Epithelial cell of esophagus (primary cell): Measurements from ENCODE around the gene ELMO1.

Source experiments
- DNase-seq: peaks from one replicate; pipeline ENCODE4 v3.0.0; 2010; ENCODE audit warnings: low read depth
- H3K4me3 ChIP-seq: 2 replicates; pipeline ENCODE4 v1.5.1; 2011; ENCODE audit warnings: mild to moderate bottlenecking, low read length, control low read depth
- CTCF ChIP-seq: IDR thresholded peaks from 2 replicates; pipeline ENCODE4 v1.5.1; 2011; ENCODE audit warnings: low read depth, mild to moderate bottlenecking, low read length, control low read depth, inconsistent platforms; ENCODE audit not compliant: insufficient read depth; ENCODE audit errors: missing control alignments

ELMO1 gene

GRCh38 chr7:36889182-36889581 lies 559.5 kb downstream of the ELMO1 start:
- no peak for DNase-seq
- TF ChIP-seq CTCF: no peak
- H3K4me3 ChIP-seq: no peak overlapping the region

DNA sequence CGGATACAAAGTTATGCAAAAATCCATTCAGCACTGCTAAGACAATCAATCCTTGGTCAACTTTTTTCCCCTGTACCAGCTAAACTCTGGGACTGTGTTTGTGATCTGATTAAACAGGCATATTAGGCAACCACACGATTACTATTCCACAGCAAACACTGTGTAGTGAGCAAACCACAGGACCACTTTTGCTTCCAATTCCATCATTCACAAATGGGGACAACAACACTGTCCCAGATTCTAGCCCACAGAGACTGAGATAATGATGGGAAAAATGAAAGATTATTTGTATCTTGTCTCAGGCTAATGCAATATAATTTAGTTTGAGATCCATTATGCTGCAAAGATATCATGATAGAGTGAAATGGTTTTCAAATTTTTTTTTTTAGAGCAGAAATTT lies 560.7 kb downstream of the ELMO1 start:
- no peak overlapping the region for H3K4me3 ChIP-seq
- TF ChIP-seq CTCF: no peak
- no peak for DNase-seq

DNA sequence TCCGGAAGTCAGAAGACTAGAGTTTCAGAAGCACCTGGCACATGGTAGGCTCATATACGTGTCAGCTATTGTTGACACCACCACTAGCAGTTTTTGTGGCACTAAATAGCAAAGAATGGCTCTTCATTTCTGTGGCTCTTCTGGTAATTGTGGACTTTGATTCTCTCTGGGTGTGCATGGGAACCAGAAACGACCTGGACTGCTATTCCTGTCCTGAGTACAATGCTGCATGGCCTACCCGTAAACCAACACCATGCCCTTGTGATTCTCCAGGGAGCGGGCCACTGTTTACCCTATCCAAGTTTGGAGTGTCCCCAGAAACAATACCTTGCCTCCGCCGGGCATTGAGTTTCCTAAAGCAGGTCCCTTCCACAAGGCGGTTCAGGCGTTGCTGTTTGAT lies 561.4 kb downstream of the ELMO1 start:
- H3K4me3 ChIP-seq: no peak overlapping the region
- no peak for DNase-seq
- TF ChIP-seq CTCF: no peak

DNA sequence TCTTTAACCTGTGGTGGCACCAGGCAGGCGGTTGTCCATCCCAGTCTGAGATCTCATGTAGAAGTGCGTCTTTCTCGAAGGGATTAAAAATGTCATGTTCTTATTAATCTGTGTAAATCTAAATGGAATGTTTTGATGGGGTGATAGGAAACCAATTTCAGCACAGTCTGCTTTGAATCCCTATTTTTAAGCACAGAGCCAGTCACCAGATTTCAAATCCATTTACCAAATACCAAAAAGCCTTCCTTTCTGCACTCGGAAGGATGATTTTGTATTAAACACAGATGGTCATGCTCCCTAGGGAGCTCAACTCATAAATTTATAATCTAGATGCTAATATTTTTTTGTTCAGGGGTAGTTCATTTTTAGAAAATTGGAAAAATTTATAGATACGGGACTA lies 563.8 kb downstream of the ELMO1 start:
- H3K4me3 ChIP-seq: no peak overlapping the region
- TF ChIP-seq CTCF: no peak

DNA sequence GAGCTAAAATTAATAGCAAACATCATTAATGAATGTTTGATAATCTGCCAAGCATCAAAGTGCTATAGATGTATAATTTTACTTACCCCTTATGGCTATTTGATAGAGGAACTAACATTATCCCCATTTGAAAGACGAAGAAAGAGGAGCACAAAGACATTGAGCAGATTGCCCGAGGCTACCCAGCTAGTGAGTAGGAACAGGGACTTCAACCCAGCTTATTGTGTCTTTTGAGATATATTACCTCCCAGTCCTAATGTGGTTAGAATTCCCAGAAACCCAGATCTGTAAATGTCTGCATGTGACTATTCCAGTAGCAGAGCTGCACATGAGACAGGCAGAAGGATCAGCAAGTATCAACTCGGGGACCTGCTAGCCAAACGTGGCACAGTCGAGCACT lies 564.3 kb downstream of the ELMO1 start:
- no peak for DNase-seq
- no peak overlapping the region for H3K4me3 ChIP-seq
- TF ChIP-seq CTCF: no peak

More for the DNA sequence above, 563.8 kb downstream of the ELMO1 start:
- DNase-seq: no peak

- H3K4me3 ChIP-seq: no peak overlapping the region
- peak; percentile 89 for DNase-seq
- TF ChIP-seq CTCF: no peak
Observed at GRCh38 chr7:36881233-36881874, 567.3 kb downstream of the ELMO1 start.

DNA sequence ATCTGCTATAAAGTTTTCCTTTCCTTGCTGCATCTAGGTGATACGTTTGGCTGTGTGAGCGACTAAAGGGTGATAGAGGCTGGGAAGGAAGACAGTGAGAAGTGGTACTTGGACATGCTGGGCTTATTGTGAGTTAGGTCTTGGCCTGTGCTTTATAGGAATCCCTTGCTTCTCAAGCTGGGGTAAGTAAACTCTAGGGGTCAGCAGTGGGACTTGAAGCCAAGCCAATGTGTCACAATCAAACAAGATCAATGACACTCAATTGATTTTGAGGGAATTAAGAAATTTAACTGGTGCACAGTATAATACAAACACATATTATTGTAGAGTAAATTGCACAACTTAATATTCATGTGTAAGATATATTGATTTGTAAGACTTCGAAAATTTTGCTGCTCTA lies 568.6 kb downstream of the ELMO1 start:
- no peak for DNase-seq
- no peak overlapping the region for H3K4me3 ChIP-seq
- no peak for TF ChIP-seq CTCF
